LNCAP (cell line): ENCODE results near the gene ZNF19.

Experiments used
- TF ChIP-seq, protein P1 (sequence below): fragments of 450-650 bp; IDR thresholded peaks from 2 replicates; pipeline ENCODE4 v1.5.1; 2017; ENCODE audit warnings: mild to moderate bottlenecking

Gene ZNF19

DNA sequence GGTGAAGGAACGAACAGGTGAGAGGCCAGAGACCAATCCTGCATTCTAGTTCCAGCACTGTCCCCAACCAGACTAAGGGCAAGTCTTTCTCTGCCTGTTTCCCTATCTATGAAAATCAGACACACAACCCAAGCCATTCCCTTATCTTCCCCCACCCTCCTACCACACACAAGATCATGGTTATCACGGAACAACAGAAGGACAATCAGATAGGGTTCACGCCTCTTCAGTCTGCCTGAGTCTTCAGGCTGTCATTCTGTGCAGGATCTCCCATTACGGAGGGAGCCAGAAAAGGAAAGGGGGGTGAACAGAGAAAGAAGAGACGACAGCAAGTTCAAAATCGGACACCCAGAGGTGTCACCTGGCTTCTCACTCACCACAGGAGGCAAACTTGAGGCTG, 58.4 kb downstream of the ZNF19 start:
- TF ChIP-seq, protein P1, sequence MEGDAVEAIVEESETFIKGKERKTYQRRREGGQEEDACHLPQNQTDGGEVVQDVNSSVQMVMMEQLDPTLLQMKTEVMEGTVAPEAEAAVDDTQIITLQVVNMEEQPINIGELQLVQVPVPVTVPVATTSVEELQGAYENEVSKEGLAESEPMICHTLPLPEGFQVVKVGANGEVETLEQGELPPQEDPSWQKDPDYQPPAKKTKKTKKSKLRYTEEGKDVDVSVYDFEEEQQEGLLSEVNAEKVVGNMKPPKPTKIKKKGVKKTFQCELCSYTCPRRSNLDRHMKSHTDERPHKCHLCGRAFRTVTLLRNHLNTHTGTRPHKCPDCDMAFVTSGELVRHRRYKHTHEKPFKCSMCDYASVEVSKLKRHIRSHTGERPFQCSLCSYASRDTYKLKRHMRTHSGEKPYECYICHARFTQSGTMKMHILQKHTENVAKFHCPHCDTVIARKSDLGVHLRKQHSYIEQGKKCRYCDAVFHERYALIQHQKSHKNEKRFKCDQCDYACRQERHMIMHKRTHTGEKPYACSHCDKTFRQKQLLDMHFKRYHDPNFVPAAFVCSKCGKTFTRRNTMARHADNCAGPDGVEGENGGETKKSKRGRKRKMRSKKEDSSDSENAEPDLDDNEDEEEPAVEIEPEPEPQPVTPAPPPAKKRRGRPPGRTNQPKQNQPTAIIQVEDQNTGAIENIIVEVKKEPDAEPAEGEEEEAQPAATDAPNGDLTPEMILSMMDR, result no peak

DNA sequence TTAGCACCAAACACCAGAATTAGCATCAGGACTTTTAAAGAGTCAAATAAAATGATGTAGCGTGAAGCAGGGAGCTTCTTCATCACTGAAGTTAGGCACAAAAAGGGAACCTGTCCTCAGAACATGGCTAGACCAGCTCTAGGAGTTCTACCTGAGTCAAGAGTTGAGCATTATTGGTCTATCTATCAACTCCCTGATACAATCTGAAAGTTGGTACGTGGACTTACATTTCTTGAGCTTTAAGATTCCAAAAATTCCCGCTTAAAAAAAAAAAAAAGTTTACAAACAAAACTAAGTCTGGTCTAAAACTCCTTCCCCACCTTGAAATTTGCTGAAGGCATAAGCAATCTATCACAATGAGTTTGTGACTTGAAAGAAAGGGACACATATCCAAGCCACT, 59.5 kb downstream of the ZNF19 start:
- TF ChIP-seq, protein P1, result no peak

DNA sequence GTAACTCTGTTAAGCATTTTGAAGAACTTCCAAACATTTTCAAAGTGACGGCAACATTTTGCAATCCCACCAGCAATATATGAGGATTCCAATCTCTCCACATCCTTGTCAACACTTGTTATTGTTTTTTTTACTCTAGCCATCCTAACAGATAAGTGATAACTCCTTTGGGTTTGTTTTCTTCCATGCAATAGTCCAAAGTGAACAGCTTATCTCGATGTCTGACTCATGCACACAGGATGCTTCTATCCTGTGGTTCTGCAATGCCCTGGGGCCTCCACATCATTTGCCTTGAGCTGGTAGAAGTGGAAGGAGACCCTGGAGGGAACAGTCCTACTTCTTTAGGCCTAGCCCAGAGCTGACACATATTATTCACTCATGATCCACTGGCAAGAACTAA, 60.2 kb downstream of the ZNF19 start:
- TF ChIP-seq, protein P1, result no peak

DNA sequence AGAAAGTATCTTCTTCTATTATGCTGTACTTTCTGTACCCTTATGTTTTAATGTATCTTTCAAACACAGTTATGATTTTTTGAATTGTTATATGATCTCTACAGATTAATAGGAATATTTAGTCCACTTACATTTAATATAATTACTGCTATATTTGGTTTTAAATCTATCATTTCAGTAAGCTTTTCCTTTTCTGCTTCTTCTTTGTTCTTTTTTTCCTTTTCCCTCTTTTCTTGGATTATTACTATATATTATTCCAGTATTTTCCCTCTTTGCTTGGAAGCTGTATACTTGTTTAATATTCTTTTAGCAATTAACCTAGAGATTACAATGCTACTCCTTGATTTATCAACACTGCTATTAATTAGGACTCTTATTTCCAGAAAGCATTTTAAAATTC, 60.7 kb downstream of the ZNF19 start:
- TF ChIP-seq, protein P1, result no peak

DNA sequence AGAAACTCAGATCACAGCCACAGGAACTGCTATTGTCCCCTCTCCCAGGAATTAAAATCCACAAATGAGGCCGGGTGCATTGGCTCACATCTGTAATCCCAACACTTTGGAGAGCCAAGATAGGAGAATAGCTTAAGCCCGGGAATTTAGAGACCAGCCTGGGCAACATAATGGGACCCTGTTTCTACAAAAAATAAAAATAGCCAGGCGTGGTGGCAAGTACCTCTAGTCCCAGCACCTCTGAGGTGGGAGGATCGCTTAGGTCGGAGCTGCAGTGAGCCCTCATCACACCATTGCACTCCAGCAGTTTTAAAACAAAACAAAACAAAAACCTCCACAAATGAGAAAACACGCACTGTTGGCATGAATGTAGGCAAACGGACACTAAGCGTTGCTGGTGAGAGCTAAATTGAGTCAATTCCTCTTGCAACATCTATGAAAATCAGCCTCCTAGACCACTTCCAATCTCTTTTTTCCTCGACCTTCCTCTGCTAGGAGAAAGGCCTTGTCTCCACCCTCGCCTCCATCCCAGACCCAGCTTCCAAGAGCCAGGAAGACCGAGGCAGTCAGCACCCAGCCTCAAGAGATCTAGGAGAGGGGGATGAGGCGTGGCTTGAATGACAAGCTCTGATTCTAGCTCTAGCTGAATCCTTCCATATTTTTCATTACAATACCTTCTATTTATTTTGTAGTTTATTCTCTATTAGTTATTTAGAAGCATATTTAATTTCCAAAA, 62.1 kb downstream of the ZNF19 start:
- TF ChIP-seq, protein P1, result no peak

DNA sequence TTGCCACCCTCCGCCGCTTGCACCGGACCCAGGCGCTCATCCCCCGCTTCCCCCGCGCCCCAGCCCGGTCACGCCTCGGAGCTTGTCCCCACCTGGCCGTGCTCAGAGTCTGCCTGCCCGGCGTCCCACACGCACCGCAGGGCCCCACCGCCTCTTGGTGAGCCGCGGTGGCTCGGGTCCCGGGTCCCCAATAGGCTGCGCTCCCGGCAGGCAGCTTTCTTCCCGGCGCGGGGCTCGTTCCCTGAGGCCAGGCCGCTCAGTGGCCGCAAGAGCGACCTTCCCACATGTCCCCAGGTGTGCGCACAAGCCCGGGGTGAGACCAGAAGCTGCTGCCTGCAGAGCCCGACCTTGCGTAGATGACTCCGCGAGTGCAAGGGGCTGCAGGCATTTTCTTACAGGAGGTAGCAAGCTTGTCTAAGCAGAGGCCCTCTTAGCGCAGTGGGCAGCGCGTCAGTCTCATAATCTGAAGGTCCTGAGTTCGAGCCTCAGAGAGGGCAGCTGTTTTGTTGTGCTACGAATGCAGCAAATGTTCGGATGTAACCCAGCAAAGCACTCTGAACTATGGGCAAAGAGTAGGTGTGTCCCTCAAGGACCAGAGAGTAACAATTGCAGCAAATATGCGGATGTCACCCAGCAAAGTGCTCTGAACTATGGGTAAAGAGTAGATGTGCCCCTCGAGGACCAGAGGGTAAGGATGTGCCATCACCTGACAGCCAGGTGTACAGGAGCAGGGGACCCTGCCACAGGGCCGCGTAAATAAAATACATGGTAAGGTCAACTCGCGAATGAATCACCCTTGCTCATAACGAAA, 62.9 kb downstream of the ZNF19 start:
- TF ChIP-seq, protein P1, result no peak

DNA sequence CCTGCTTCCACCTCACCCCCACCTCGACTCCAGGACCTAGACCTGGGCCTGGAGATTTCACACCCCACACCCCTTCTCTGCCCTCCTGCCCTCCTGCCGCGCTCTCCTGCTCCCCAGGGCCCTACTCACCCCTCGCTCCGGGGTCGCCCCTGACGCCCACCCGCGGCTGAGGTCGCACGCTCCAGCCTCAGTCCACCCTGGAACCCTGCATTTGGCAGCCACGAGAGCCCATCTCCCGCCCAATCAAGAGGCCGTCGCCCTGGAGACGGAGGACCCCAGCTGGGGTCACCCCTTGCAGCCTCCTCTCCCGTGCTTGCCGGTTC, 63.4 kb downstream of the ZNF19 start:
- TF ChIP-seq, protein P1, result no peak
